Mesenchymal stem cell (in vitro differentiated cells and primary cell): ENCODE measurements around the gene PYCR2.

Source experiments
- DNase-seq: peaks from one replicate; pipeline ENCODE4 v3.0.0-alpha.2; 2013
- H2AFZ ChIP-seq: one replicate; pipeline ENCODE4 v1.6.1; 2013; ENCODE audit warnings: low read depth, mild to moderate bottlenecking, control low read depth, inconsistent platforms, low read length, moderate library complexity
- H2AK5ac ChIP-seq: 2 replicates; pipeline ENCODE4 v1.6.1; 2013; ENCODE audit warnings: low read length, moderate library complexity, mild to moderate bottlenecking, inconsistent platforms; ENCODE audit not compliant: severe bottlenecking
- H2BK120ac ChIP-seq: one replicate; pipeline ENCODE4 v1.6.1; 2013; ENCODE audit warnings: low read depth, mild to moderate bottlenecking, inconsistent platforms, low read length, moderate library complexity
- H2BK12ac ChIP-seq, 2 experiments: one replicate each; pipeline ENCODE4 v1.6.1; 2013; ENCODE audit warnings: inconsistent platforms in 2 of 2, low read length in 2 of 2, mild to moderate bottlenecking in 2 of 2, moderate library complexity in 2 of 2, control low read depth in 1 of 2
- H2BK15ac ChIP-seq: one replicate; pipeline ENCODE4 v1.6.1; 2013; ENCODE audit warnings: mild to moderate bottlenecking, low read depth, inconsistent platforms; ENCODE audit not compliant: poor library complexity, severe bottlenecking
- H2BK5ac ChIP-seq: 2 replicates; pipeline ENCODE4 v1.6.1; 2013; ENCODE audit warnings: low read depth, mild to moderate bottlenecking, low read length, control low read depth, inconsistent platforms; ENCODE audit not compliant: poor library complexity, severe bottlenecking
- H3K14ac ChIP-seq, 2 experiments: one replicate each; pipeline ENCODE4 v1.6.1; 2013; ENCODE audit warnings: inconsistent platforms in 2 of 2, low read length in 2 of 2, control low read depth in 1 of 2, mild to moderate bottlenecking in 1 of 2, moderate library complexity in 1 of 2
- H3K18ac ChIP-seq, 2 experiments: one replicate each; pipeline ENCODE4 v1.6.1; 2013; ENCODE audit warnings: inconsistent platforms in 2 of 2, low read length in 2 of 2, control low read depth in 1 of 2, low read depth in 1 of 2, mild to moderate bottlenecking in 1 of 2
- H3K23ac ChIP-seq, 2 experiments: one replicate each; pipeline ENCODE4 v1.6.1; 2013; ENCODE audit warnings: inconsistent platforms in 2 of 2, low read length in 2 of 2, mild to moderate bottlenecking in 2 of 2, moderate library complexity in 2 of 2, control low read depth in 1 of 2
- H3K27ac ChIP-seq: 2 replicates; pipeline ENCODE4 v1.5.1; 2013; ENCODE audit warnings: mild to moderate bottlenecking, moderate library complexity, low read length, control low read depth, inconsistent platforms; ENCODE audit not compliant: poor library complexity, severe bottlenecking
- H3K27me3 ChIP-seq, 2 experiments: 2 replicates each; pipeline versions ENCODE4 v1.6.1 to v1.7.0; 2013; ENCODE audit warnings: low read length in 2 of 2, mild to moderate bottlenecking in 2 of 2, moderate library complexity in 2 of 2, control low read depth in 1 of 2, inconsistent platforms in 1 of 2; ENCODE audit not compliant: control insufficient read depth in 1 of 2, insufficient read depth in 1 of 2
- H3K36me3 ChIP-seq, 2 experiments: 2 replicates each; pipeline versions ENCODE4 v1.6.1 to v1.7.0; 2013; ENCODE audit warnings: low read length in 2 of 2, control low read depth in 1 of 2, inconsistent platforms in 1 of 2, low read depth in 1 of 2, mild to moderate bottlenecking in 1 of 2; ENCODE audit not compliant: insufficient read depth in 2 of 2, control insufficient read depth in 1 of 2
- H3K4ac ChIP-seq, 2 experiments: one replicate each; pipeline ENCODE4 v1.6.1; 2013; ENCODE audit warnings: inconsistent platforms in 2 of 2, low read length in 2 of 2, mild to moderate bottlenecking in 2 of 2, moderate library complexity in 2 of 2, control low read depth in 1 of 2, low read depth in 1 of 2
- H3K4me1 ChIP-seq: 2 replicates; pipeline ENCODE4 v1.6.1; 2013; ENCODE audit warnings: low read depth, low read length, control low read depth; ENCODE audit not compliant: control insufficient read depth, insufficient read depth
- H3K4me2 ChIP-seq: 2 replicates; pipeline ENCODE4 v1.6.1; 2013; ENCODE audit warnings: low read length, mild to moderate bottlenecking, inconsistent platforms; ENCODE audit not compliant: poor library complexity, severe bottlenecking
- H3K4me3 ChIP-seq, 2 experiments: 2 replicates each; pipeline versions ENCODE4 v1.5.1 to v1.7.0; 2013; ENCODE audit warnings: low read length in 2 of 2, mild to moderate bottlenecking in 2 of 2, control low read depth in 1 of 2, low read depth in 1 of 2; ENCODE audit not compliant: insufficient read depth in 1 of 2
- H3K79me1 ChIP-seq: replicated peaks from 2 replicates; pipeline ENCODE4 v1.6.1; 2013; ENCODE audit warnings: mild to moderate bottlenecking, control low read depth, low read length, inconsistent platforms; ENCODE audit not compliant: poor library complexity, severe bottlenecking
- H3K9ac ChIP-seq: 2 replicates; pipeline ENCODE4 v1.7.0; 2013; ENCODE audit warnings: mild to moderate bottlenecking, low read length, moderate library complexity
- H3K9me3 ChIP-seq: 2 replicates; pipeline ENCODE4 v1.7.0; 2013; ENCODE audit warnings: mild to moderate bottlenecking, low read length; ENCODE audit not compliant: control insufficient read depth
- H4K8ac ChIP-seq: one replicate; pipeline ENCODE4 v1.6.1; 2013; ENCODE audit warnings: inconsistent platforms, mild to moderate bottlenecking, low read length, moderate library complexity
- H4K91ac ChIP-seq: one replicate; pipeline ENCODE4 v1.6.1; 2013; ENCODE audit warnings: mild to moderate bottlenecking, low read length, inconsistent platforms
- WGBS: methylation state at CpG from one replicate; pipeline ENCODE4 v1.1.7; 2013; ENCODE audit warnings: mixed read lengths; 5-methylcytosine and 5-hydroxymethylcytosine counted together

The PYCR2 gene

GRCh38 chr1:225953315-225953714, 29.3 kb upstream of the PYCR2 start:
- Histone ChIP-seq H3K4ac (no peak overlapping the region), H3K27ac (no peak overlapping the region), H2AK5ac (no peak overlapping the region), H3K23ac (no peak overlapping the region), H3K36me3 (no peaks in the 10 kb centered on the region), H2AFZ (no peak overlapping the region), H3K4me3 (no peak overlapping the region), H3K14ac (no peak overlapping the region), H2BK5ac (no peak overlapping the region), H2BK15ac (no peak overlapping the region), H3K4me1 (peaks cover 2% of the 10 kb centered on the region), H2BK12ac (no peak overlapping the region), H3K9ac (no peak overlapping the region), H3K79me1 (no peaks in the 10 kb centered on the region), H3K18ac (no peak overlapping the region), H3K9me3 (no peaks in the 10 kb centered on the region), H2BK120ac (no peak overlapping the region), H4K91ac (no peak overlapping the region), H4K8ac (no peak overlapping the region), H3K4me2 (no peak overlapping the region), H3K27me3 (peaks cover 32 to 57% of the 10 kb centered on the region in 2 experiments)
- no peak for DNase-seq
- WGBS: 96% methylated on average over 4 of the region's 4 CpGs

- Histone ChIP-seq H3K4me2 (no peak overlapping the region), H3K27me3 (peaks cover 45 to 67% of the 10 kb centered on the region in 2 experiments), H3K4me3 (no peak overlapping the region), H3K18ac (no peak overlapping the region), H2BK5ac (no peak overlapping the region), H3K4ac (no peak overlapping the region), H3K27ac (no peak overlapping the region), H3K4me1 (peaks cover 2% of the 10 kb centered on the region), H3K9ac (no peak overlapping the region), H3K36me3 (no peaks in the 10 kb centered on the region), H4K8ac (no peak overlapping the region), H3K79me1 (no peaks in the 10 kb centered on the region), H3K23ac (no peak overlapping the region), H4K91ac (no peak overlapping the region), H2AK5ac (no peak overlapping the region), H3K9me3 (no peaks in the 10 kb centered on the region), H2AFZ (no peak overlapping the region), H2BK12ac (no peak overlapping the region), H2BK15ac (no peak overlapping the region), H2BK120ac (no peak overlapping the region), H3K14ac (no peak overlapping the region)
- WGBS: 49% methylated on average over 7 of the region's 9 CpGs
- DNase-seq: no peak
Observed at GRCh38 chr1:225950905-225951497, 27.0 kb upstream of the PYCR2 start.

GRCh38 chr1:225949041-225949440, 25.0 kb upstream of the PYCR2 start:
- Histone ChIP-seq H3K4me2 (no peak overlapping the region), H3K27ac (no peak overlapping the region), H3K79me1 (no peaks in the 10 kb centered on the region), H3K18ac (no peak overlapping the region), H3K14ac (no peak overlapping the region), H3K9ac (no peak overlapping the region), H2BK15ac (no peak overlapping the region), H2AK5ac (no peak overlapping the region), H3K4me1 (no peaks in the 10 kb centered on the region), H4K8ac (no peak overlapping the region), H2BK5ac (no peak overlapping the region), H2BK12ac (no peak overlapping the region), H3K4ac (no peak overlapping the region), H3K4me3 (no peak overlapping the region), H3K23ac (no peak overlapping the region), H3K36me3 (no peaks in the 10 kb centered on the region), H2BK120ac (no peak overlapping the region), H3K9me3 (no peaks in the 10 kb centered on the region), H2AFZ (no peak overlapping the region), H4K91ac (no peak overlapping the region), H3K27me3 (peaks cover 38 to 66% of the 10 kb centered on the region in 2 experiments)
- 18% methylated on average over 5 of the region's 6 CpGs for WGBS
- no peak for DNase-seq

GRCh38 chr1:225946803-225947202, 22.8 kb upstream of the PYCR2 start:
- H3K4me1 ChIP-seq: no peaks in the 10 kb centered on the region
- H3K4me2 ChIP-seq: no peak overlapping the region
- no peak overlapping the region for H3K4ac ChIP-seq
- H2AFZ ChIP-seq: no peak overlapping the region
- no peak overlapping the region for H3K9ac ChIP-seq
- peaks cover 38 to 66% of the 10 kb centered on the region in 2 experiments for H3K27me3 ChIP-seq
- H2BK120ac ChIP-seq: no peak overlapping the region
- H2BK12ac ChIP-seq: no peak overlapping the region
- H2BK15ac ChIP-seq: no peak overlapping the region
- no peak overlapping the region for H2BK5ac ChIP-seq
- WGBS: 100% methylated on average over 3 of the region's 5 CpGs
- H3K18ac ChIP-seq: no peak overlapping the region
- no peak overlapping the region for H3K23ac ChIP-seq
- H3K27ac ChIP-seq: no peak overlapping the region
- no peak overlapping the region for H4K91ac ChIP-seq
- DNase-seq: no peak
- H3K9me3 ChIP-seq: no peaks in the 10 kb centered on the region
- no peak overlapping the region for H4K8ac ChIP-seq
- H2AK5ac ChIP-seq: no peak overlapping the region
- H3K4me3 ChIP-seq: no peak overlapping the region
- no peaks in the 10 kb centered on the region for H3K79me1 ChIP-seq
- H3K14ac ChIP-seq: no peak overlapping the region
- H3K36me3 ChIP-seq: no peaks in the 10 kb centered on the region
